ENCODE data around the gene RBM33.

RBM33 gene

DNA sequence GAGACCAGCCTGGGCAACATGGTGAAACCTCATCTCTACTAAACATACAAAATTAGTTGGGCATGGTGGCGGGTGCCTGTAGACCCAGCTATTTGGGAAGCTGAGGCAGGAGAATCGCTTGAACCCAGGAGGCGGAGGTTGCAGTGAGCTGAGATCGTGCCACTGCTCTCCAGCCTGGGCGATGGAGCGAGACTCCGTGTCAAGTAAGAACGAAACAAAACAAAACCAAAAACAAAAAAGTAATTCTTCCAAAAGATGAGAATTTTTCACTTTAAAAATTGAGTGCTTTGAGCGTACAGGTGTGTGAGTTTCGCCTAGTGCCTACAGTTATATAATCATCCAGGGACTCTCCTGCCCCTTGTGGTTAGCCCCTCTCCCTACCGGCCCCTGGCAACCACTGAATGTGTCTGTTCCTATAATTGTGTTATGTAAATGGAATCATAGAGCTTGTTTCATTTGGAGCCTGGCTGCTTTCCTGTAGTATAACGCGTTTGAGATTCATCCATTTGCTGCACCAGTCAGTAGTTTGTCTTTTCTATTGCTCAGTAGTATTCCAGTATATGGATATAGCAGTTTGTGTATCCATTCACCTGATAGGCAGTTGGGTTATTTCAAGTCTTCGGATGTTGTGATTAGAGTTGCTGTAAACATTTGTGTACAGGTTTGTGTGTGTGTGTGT lies 80.0 kb downstream of the RBM33 start:
- no peak for DNase-seq (ENCODE audit: low spot score)

GRCh38 chr7:155725006-155725355 lies 80.5 kb downstream of the RBM33 start:
- no peak for DNase-seq (ENCODE audit: low spot score)

- no peak for DNase-seq (ENCODE audit: low spot score)
Measured at GRCh38 chr7:155727616-155728015, 83.2 kb downstream of the RBM33 start.

DNA sequence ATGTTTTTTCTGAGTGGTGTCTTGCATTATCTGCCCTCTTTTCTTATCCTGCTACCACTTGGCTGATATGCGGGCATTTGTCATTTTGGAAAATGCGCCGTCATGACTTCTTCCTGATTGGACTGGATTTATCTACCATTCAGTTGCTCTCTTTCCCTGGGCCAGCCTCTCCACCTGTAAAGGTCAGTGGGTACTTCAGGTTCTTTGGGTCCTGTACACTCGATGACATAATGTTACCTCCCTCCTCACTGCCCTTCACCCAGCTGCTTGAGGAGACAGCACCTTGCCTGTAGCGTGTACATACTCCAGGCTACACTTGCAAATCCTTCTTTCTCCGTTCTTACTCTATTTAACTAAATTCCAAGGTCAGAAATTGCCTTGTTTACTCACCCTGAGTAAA lies 83.7 kb downstream of the RBM33 start:
- no peak for DNase-seq (ENCODE audit: low spot score)

DNA sequence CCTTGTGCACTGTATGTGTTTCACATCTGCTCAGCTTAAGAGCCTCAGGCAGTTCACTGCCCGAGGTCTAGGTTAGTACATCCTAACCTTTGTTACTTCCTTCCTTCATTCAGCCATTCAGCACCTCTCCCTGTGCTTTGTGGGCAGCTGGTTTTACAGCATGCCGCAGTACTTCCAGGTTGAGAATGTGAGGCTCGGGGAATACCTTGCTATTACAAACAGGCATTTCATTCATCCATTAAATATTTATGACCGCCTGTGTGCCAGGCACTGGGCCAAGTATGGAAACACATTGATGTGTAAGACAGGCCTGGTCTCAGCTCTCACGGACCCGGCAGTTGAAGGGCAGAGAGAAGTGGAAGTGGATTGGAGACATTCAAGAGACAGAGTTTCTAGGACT lies 85.4 kb downstream of the RBM33 start:
- no peak for DNase-seq (ENCODE audit: low spot score)

DNA sequence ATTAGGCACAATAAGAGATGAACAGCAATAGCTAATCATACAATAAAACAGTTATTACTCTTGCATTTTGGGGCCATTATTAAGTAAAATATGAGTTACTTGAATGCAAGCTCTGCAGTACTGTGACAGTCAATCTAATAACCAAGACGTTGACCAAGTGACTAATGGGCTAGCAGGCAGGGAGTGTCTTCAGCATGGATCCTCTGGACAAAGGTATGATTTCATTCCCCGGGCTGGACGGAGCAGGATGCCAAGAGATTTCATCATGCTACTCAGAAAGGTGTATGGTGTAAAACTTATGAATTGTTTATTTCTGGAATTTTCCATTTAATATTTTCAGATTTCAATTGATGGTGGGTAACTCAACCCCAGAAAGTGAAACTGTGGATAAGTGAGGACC lies 86.9 kb downstream of the RBM33 start:
- no peak for DNase-seq (ENCODE audit: low spot score)

DNA sequence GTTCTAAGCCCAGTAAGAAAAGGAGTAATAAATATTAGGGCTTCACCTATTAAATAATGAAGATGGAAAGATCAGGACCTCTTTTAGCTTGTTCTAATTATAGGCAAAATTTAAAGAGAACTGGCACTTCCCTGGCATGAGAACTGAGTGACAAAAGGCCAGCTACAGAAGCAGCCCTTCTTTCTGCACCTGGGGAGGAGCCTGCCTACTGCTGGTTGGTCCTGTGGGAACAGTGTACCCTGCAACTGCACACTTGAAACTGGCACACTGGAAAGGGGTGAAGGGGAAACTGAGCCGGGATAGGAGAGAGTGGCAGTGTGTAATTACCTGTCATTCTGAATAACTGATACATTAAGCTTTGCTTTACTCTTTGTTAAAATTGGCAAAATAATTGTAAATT lies 87.4 kb downstream of the RBM33 start:
- DNase-seq (ENCODE audit: low spot score) = no peak

DNA sequence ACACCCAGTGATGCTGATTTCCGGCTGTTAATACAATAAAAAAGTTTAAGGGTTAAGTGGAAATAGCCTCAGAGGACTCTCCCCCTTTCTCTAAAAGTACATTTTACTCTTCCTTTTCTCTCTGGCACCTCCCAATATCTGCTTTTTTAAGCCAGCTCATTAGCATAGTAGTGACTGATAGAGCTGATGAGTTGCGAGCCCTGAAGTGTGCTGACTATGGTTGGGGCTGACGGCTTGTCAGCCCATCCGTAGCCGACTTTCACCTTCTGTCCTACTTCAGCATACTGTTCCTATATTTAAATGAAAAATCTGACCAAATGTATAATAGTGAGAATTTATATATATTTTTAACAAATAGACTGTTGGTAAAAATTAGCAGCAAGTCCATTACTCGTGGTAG lies 87.8 kb downstream of the RBM33 start:
- no peak for DNase-seq (ENCODE audit: low spot score)

GRCh38 chr7:155733582-155734444 lies 89.4 kb downstream of the RBM33 start:
- DNase-seq (ENCODE audit: low spot score) = no peak

- no peak for DNase-seq (ENCODE audit: low spot score)
Measured at GRCh38 chr7:155734445-155734809, 90.0 kb downstream of the RBM33 start.

DNA sequence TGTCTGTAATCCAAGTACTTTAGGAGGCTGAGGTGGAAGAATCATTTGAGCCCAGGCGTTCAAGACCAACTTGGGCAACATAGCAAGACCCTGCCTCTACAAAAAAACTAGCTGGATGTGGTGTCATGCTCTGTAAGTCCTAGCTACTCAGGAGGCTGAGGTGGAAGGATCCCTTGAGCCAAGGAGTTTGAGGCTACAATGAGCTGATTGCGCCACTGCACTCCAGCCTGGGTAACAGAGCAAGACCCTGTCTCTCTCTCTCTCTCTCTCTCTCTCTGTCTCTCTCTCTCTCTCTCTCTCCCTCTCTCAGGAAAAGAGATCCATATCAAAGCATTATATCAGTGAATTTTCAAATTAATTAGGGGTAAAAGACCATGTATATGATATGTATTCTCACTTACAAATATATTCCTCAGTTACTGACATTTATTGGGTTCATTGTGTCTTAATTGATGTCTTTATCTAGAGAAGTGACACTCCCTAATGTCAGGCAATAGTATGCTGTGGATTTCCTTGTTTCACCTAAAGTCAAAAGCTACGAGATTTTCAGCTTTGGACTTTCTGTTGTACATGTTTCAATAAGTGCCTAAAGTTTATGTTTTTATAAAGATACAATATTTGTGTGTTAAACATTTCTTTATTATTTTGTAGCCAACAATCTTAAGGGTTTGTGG lies 91.1 kb downstream of the RBM33 start:
- DNase-seq (ENCODE audit: low spot score) = no peak

DNA sequence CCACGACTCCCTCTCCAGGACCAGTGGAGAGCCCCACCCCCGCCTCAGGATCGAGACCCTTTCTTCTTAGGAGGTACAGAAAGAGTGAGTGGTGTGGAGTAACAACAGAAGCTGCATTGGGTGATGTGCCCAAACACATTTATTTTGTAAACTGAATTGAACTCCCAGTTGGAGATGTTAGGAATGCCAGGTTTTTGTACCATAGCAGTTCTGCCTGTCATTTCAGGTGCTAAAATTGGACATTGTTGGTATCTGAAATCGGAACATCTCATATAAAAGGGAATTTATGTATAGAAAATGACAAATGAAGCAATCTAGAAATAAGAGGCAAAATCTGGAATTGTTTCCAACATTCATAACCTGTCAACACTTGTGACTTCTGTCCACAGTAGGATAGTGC lies 93.1 kb downstream of the RBM33 start:
- no peak for DNase-seq (ENCODE audit: low spot score)

GRCh38 chr7:155738104-155738503 lies 93.6 kb downstream of the RBM33 start:
- no peak for DNase-seq (ENCODE audit: low spot score)

- peak; percentile 30 for DNase-seq (ENCODE audit: low spot score)
Measured at GRCh38 chr7:155738652-155739537, 94.4 kb downstream of the RBM33 start.

DNA sequence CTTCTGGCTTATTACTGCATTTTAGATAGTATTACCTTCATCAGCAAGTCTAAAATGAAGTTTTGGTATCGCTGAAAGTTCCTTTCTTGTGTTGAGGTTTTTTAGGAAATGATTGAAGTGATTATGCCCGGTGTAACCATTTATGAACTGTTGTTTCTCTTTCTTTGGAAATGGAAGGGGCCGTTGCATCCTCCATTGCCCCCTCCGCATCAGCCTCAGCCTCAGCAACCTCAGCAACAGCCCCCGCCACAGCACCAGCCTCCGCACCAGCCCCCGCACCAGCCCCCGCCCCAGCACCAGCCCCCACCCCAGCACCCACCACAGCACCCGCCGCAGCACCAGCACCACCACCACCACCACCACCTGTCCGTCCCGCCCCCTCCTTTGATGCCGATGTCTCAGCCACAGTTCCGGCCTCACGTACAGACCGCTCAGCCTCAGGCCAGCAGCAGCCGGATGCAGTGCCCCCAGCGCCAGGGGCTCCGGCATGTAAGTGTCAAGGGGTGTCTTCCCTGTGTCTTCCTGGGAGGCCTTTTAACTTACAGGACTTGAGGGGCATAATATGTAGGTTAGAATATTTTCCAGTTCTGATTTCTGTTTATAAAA lies 95.2 kb downstream of the RBM33 start:
- no peak for DNase-seq (ENCODE audit: low spot score)

DNA sequence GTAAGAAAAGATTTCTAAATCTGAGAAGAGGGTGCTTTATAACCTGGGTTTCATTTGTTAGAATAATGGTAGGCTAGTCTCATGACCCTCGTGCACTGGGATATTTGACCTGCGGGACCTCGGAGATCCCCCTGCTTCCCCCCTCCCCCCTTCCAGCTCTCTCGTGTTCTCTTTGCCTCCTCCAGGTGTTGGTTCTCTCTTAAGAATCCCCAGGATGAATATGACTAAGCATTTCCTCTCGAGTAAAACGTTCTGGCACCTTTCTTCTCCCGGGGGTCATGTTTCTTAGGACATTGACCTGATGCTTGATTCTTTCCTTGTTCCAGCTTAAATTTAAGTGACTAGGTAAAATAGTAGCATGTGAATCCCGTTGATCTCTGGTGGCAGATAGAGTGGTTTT lies 96.6 kb downstream of the RBM33 start:
- no peak for DNase-seq (ENCODE audit: low spot score)

DNA sequence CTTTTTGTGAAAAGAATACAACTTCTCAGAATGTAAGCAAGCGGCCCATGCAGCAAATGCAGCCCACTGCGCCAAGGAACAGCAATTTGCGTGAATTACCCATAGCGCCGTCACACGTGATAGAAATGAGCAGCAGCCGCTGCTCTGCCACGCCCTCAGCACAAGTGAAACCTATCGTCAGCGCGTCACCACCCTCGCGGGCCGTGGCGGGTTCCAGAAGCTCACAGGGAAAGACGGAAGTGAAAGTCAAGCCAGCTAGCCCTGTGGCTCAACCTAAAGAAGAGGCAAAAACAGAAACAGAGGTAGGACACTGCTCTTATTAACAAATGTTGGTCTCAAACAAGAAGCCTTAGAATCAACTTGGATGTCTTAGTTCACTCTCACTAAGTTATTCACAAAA lies 97.3 kb downstream of the RBM33 start:
- DNase-seq (ENCODE audit: low spot score) = no peak

- DNase-seq (ENCODE audit: low spot score) = no peak
Measured at GRCh38 chr7:155743177-155743576, 98.7 kb downstream of the RBM33 start.

DNA sequence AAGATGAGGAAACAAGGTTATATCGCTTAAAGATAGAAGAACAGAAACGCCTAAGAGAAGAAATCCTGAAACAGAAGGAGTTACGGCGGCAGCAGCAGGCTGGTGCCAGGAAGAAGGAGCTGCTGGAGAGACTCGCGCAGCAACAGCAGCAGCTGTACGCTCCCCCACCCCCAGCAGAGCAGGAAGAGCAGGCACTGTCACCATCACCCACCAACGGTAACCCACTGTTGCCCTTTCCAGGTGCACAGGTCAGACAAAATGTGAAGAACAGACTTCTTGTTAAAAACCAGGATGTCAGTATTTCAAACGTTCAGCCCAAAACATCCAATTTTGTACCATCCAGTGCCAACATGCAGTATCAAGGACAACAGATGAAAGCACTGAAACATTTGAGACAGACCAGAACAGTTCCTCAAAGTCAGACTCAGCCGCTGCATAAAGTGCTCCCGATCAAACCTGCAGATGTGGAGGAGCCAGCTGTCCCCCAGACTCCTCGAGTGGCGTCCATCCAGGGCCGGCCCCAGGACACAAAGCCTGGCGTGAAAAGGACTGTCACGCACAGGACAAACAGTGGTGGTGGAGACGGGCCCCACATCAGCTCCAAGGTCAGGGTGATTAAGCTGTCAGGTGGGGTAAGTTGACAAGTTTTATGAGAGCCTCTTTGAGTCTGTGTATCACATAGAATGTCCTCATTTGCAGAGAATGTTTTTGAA lies 100.7 kb downstream of the RBM33 start:
- no peak for DNase-seq (ENCODE audit: low spot score)

DNA sequence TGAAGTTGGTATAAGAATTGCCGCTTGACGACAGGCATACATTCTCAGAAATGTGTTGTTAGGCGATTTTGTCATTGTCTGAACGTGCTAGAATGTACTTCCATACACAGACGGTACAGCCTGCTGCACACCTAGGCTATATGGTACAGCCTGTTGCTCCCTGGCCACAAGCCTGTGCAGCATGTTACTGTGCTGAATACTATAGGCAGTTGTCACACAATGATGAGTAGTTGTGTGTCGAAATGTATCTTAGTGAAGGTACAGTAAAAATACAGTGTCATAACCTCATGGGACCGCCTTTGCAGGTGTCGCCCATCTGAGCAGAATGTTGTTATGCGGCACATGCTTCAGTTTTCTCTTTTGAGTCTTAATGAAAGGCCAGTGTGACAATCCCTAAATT lies 101.3 kb downstream of the RBM33 start:
- DNase-seq (ENCODE audit: low spot score) = no peak

DNA sequence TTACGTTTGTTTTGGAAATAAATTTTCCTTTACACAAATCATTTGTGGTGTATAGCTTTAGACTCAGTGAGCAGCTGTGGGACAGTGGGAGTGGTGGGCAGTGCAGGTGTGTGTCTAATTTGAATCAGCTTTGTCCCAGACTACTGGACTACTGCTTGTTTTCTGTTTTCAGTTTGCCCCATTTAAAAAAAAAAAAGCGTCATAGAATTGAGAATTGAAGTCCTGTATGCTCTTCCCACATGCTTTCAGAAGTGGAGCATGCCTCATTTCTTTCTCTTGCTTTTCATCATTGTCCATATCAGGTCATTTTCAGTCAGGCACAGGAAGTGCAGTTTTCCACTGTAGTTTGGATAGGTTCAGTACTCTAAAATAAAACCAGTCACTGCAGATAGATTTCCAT lies 101.7 kb downstream of the RBM33 start:
- DNase-seq (ENCODE audit: low spot score) = no peak

Data from HuH-7.5 (cell line).